ENCODE data around the gene GALR2. TPM values are rescaled to one million over a fixed set of nuclear protein-coding genes. Genes with fewer than 3 reads are reported as not detected.

GALR2 gene
- total and polyA plus RNA-seq, 9 of the 15 experiments (the other 6 are each of a cell fraction or from before 2014, with no cell fraction given): 0.34 TPM; not detected in 8

DNA sequence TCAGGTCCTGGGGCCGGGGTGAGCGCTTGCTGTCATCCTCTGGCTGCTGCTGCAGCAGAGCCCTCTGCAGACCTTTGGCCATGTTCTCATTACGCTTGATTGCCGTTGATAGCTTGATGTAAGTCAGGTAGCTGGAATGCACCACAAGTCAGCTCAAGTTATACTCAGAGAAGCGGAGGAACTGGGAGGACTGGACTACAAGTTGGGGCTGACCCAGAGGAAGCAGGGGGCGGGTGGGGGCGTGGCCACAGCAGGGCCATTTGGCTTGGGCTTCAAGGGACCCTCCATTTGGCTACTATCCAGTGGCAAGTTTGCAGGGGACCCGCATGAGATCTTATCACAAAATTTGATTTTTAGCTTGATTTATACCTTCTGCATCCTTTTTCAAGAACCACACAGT, 28.5 kb upstream of the GALR2 start:
- Histone ChIP-seq H3K4me1 (replicated peaks in 1 of 2; ENCODE audit: control insufficient read depth in 2 of 2, insufficient read depth in 2 of 2, low read length in 2 of 2) (no peaks in the 10 kb centered on the region), H2AFZ (ENCODE audit: low read depth, low read length) (no peak overlapping the region), H3K36me3 (ENCODE audit: control insufficient read depth, insufficient read depth, low read length) (peaks cover 94% of the 10 kb centered on the region), H3K27me3 (ENCODE audit: control insufficient read depth in 2 of 2, insufficient read depth in 2 of 2, low read length in 2 of 2) (no peaks in the 10 kb centered on the region), H3K27ac (ENCODE audit: extremely low read depth, low read depth, low read length) (no peak overlapping the region), H3K79me2 (ENCODE audit: control insufficient read depth, insufficient read depth, low read length) (0 out of 3 replicates have a peak, but pooled peaks cover 2% of the 10 kb centered on the region), H3K4me2 (ENCODE audit: insufficient read depth, low read length) (no peak overlapping the region), H3K9ac (ENCODE audit: insufficient read depth in 1 of 2, low read depth in 2 of 2, low read length in 2 of 2) (no peak overlapping the region), H3K9me1 (ENCODE audit: control insufficient read depth, insufficient read depth, low read length) (no peaks in the 10 kb centered on the region), H4K20me1 (replicated peaks; ENCODE audit: control insufficient read depth, insufficient read depth, low read length) (0 out of 2 replicates have a peak, but pooled peaks cover 5% of the 10 kb centered on the region), H3K4me3 (no peak overlapping the region), H3K9me3 (replicated peaks; ENCODE audit: control insufficient read depth, insufficient read depth, low read depth, low read length) (no peaks in the 10 kb centered on the region)
- no TSS peak for BruUV-seq (replicated peaks)
- WGBS (ENCODE audit: insufficient coverage, low coverage, missing lambda C conversion rate): 100% methylated on average over 5 of the region's 8 CpGs
- in situ Hi-C loops (cut with MboI): no loop called here
- peak in 2 of 4 experiments; percentile 45 to 52 for DNase-seq (ENCODE audit: extremely low read depth in 1 of 4, low spot score in 3 of 4)
- ChIA-PET CTCF (ENCODE audit: low intra/inter-chr PET ratio) (no interaction called here), POLR2A (interaction anchor here (1.8 kb wide), 1 partner anchor 11 kb away, joined by 12 read pairs; no protein-coding TSS in a partner anchor)
- no peak for ATAC-seq
- intact Hi-C loops (cut with micrococcal nuclease): no loop called here
- no peak for FAIRE-seq
- TF ChIP-seq WHSC1 (IDR thresholded peaks at IDR 0.05; ENCODE audit: low read length) (no peak), ASH1L (IDR thresholded peaks at IDR 0.05; ENCODE audit: borderline replicate concordance, low read depth, partially characterized antibody) (no peak), ZZZ3 (IDR thresholded peaks at IDR 0.05) (no peak), SAFB (IDR thresholded peaks at IDR 0.05; ENCODE audit: borderline replicate concordance, low read depth, low read length) (no peak), TCF7L2 (IDR thresholded peaks at IDR 0.05; ENCODE audit: low read depth, low read length) (no peak), YBX1 (IDR thresholded peaks at IDR 0.05) (no peak), ZKSCAN8 (CRISPR knock-in tag; IDR thresholded peaks at IDR 0.05) (no peak), ZNF239 (CRISPR knock-in tag; IDR thresholded peaks at IDR 0.05) (no peak), ZNF431 (CRISPR knock-in tag; IDR thresholded peaks at IDR 0.05) (no peak), MCM5 (IDR thresholded peaks at IDR 0.05; ENCODE audit: low read depth) (no peak), XRCC4 (IDR thresholded peaks at IDR 0.05; ENCODE audit: extremely low read depth, insufficient read depth, insufficient read length) (no peak)
- TF ChIP-seq, protein P1, sequence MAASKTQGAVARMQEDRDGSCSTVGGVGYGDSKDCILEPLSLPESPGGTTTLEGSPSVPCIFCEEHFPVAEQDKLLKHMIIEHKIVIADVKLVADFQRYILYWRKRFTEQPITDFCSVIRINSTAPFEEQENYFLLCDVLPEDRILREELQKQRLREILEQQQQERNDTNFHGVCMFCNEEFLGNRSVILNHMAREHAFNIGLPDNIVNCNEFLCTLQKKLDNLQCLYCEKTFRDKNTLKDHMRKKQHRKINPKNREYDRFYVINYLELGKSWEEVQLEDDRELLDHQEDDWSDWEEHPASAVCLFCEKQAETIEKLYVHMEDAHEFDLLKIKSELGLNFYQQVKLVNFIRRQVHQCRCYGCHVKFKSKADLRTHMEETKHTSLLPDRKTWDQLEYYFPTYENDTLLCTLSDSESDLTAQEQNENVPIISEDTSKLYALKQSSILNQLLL (CRISPR knock-in tag; IDR thresholded peaks at IDR 0.05; ENCODE audit: borderline replicate concordance): no peak
- TF ChIP-seq, protein P2, sequence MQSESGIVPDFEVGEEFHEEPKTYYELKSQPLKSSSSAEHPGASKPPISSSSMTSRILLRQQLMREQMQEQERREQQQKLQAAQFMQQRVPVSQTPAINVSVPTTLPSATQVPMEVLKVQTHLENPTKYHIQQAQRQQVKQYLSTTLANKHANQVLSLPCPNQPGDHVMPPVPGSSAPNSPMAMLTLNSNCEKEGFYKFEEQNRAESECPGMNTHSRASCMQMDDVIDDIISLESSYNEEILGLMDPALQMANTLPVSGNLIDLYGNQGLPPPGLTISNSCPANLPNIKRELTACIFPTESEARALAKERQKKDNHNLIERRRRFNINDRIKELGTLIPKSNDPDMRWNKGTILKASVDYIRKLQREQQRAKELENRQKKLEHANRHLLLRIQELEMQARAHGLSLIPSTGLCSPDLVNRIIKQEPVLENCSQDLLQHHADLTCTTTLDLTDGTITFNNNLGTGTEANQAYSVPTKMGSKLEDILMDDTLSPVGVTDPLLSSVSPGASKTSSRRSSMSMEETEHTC (IDR thresholded peaks at IDR 0.05): no peak
- TF ChIP-seq, protein P3, sequence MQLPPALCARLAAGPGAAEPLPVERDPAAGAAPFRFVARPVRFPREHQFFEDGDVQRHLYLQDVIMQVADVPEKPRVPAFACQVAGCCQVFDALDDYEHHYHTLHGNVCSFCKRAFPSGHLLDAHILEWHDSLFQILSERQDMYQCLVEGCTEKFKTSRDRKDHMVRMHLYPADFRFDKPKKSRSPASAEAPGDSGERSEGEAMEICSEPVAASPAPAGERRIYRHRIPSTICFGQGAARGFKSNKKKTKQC (CRISPR knock-in tag; IDR thresholded peaks at IDR 0.05): no peak
- TF ChIP-seq, protein P4, sequence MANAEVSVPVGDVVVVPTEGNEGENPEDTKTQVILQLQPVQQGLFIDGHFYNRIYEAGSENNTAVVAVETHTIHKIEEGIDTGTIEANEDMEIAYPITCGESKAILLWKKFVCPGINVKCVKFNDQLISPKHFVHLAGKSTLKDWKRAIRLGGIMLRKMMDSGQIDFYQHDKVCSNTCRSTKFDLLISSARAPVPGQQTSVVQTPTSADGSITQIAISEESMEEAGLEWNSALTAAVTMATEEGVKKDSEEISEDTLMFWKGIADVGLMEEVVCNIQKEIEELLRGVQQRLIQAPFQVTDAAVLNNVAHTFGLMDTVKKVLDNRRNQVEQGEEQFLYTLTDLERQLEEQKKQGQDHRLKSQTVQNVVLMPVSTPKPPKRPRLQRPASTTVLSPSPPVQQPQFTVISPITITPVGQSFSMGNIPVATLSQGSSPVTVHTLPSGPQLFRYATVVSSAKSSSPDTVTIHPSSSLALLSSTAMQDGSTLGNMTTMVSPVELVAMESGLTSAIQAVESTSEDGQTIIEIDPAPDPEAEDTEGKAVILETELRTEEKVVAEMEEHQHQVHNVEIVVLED (CRISPR knock-in tag; IDR thresholded peaks at IDR 0.05): no peak
- TF ChIP-seq, protein P5, sequence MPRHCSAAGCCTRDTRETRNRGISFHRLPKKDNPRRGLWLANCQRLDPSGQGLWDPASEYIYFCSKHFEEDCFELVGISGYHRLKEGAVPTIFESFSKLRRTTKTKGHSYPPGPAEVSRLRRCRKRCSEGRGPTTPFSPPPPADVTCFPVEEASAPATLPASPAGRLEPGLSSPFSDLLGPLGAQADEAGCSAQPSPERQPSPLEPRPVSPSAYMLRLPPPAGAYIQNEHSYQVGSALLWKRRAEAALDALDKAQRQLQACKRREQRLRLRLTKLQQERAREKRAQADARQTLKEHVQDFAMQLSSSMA (CRISPR knock-in tag; IDR thresholded peaks at IDR 0.05): no peak
- TF ChIP-seq, protein P6, sequence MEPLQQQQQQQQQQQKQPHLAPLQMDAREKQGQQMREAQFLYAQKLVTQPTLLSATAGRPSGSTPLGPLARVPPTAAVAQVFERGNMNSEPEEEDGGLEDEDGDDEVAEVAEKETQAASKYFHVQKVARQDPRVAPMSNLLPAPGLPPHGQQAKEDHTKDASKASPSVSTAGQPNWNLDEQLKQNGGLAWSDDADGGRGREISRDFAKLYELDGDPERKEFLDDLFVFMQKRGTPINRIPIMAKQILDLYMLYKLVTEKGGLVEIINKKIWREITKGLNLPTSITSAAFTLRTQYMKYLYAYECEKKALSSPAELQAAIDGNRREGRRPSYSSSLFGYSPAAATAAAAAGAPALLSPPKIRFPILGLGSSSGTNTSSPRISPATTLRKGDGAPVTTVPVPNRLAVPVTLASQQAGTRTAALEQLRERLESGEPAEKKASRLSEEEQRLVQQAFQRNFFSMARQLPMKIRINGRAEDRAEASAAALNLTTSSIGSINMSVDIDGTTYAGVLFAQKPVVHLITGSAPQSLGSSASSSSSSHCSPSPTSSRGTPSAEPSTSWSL (CRISPR knock-in tag; IDR thresholded peaks at IDR 0.05; ENCODE audit: borderline replicate concordance): no peak

All from K562 (cell line).